ENCODE measurements around the gene RAC2. TPM values are rescaled to one million over a fixed set of nuclear protein-coding genes. Genes with fewer than 3 reads are reported as not detected.

Gene RAC2
- total RNA-seq, 1 donor from 2014 or later, result 51.9 TPM

GRCh38 chr22:37185646-37186227 lies 58.3 kb downstream of the RAC2 start:
- TF ChIP-seq CTCF (conservative IDR thresholded peaks at IDR 0.05; ENCODE audit: low read depth, low read length), result no peak
- H3K4me3 ChIP-seq (ENCODE audit: low read depth, low read length), result no peak overlapping the region
- no peak for DNase-seq (ENCODE audit: low read depth)

DNA sequence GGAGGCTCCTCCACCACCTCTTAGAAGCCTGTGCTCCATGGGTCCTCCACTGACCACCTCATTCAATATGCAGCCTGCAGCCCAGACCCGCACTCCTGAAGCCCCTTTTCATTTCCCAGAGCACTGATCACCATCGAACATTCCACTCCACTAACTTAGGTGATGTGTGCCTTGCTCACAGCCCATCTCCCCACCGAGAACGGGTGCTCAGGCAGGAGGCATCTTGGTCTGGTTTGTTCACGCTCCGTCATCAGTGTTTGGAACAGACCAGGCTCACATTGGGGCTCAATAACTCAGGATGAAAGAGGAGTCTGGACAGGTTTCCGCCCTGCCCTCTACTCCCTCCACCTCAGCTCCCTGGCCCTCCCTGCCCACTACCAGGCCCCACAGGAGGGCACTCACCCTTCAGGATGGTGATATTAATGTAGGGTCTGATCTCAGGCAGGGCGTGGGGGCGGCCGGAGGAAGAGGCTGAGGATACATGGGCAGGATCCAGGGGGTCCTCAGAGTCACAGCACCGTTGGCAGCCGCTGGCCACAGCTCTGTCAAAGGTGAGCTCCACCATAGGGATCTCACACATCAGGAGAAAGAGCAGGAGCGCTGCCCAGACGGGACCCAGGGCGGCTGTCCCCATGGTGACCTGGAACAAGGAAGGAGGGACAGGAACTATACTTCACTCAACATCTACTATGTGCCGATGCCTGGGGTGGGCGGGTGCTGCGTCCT lies 59.1 kb downstream of the RAC2 start:
- H3K4me3 ChIP-seq (ENCODE audit: low read depth, low read length), result no peak overlapping the region
- no peak for TF ChIP-seq CTCF (conservative IDR thresholded peaks at IDR 0.05; ENCODE audit: low read depth, low read length)
- DNase-seq (ENCODE audit: low read depth), result no peak

- no peak for DNase-seq (ENCODE audit: low read depth)
- TF ChIP-seq CTCF (conservative IDR thresholded peaks at IDR 0.05; ENCODE audit: low read depth, low read length), result no peak
- H3K4me3 ChIP-seq (ENCODE audit: low read depth, low read length), result no peak overlapping the region
Measured at GRCh38 chr22:37184380-37184755, 59.7 kb downstream of the RAC2 start.

DNA sequence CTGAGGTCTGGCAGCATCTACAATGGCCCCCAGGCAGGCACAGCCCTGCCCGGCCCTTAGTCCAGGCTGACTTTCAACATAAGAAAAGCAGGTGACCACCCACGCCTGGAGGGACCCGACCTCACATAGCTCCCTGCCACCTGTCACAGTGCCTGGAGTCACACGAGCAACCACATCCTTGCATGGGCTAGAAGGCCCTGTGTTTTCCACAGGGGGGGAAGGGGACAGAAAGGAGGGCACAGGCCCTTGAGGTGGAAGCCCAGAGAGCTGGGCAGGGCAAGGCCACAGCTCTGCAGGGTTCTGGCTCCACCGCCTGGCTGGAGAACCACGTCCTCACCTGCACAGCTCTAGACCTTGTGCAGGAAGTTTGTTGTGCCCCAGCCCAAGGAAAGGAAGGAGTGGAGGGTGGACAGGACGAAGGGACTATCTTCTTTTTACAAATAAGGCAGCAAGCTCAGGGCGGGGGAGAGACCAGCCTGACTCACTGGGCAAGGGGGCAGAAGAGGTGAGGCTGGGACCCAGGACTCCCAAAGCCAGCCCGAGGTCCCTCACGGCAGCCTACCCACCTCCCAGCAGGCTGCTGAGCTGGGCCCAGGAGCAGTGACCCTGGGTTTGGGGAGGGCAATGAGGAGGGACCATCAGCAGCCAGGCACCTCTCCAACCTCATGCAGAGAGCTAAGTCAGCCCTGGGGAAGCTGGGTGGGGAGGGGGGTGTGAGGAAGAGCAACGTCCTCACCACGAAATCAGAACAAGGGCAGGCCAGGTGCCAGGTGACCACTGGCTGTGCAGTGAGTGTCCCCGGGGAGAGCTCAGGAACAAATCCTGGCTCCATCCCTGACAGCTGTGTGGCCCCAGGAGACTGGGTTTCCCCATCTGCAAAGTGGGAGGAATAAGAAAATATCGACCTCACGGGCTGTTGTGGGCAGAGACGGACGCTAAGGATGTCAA lies 60.4 kb downstream of the RAC2 start:
- DNase-seq (ENCODE audit: low read depth), result no peak
- no peak for TF ChIP-seq CTCF (conservative IDR thresholded peaks at IDR 0.05; ENCODE audit: low read depth, low read length)

GRCh38 chr22:37182949-37183245 lies 61.2 kb downstream of the RAC2 start:
- H3K4me3 ChIP-seq (ENCODE audit: low read depth, low read length), result no peak overlapping the region
- no peak for DNase-seq (ENCODE audit: low read depth)
- no peak for TF ChIP-seq CTCF (conservative IDR thresholded peaks at IDR 0.05; ENCODE audit: low read depth, low read length)

More for the DNA sequence above, 60.4 kb downstream of the RAC2 start:
- H3K4me3 ChIP-seq (ENCODE audit: low read depth, low read length), result no peak overlapping the region

DNA sequence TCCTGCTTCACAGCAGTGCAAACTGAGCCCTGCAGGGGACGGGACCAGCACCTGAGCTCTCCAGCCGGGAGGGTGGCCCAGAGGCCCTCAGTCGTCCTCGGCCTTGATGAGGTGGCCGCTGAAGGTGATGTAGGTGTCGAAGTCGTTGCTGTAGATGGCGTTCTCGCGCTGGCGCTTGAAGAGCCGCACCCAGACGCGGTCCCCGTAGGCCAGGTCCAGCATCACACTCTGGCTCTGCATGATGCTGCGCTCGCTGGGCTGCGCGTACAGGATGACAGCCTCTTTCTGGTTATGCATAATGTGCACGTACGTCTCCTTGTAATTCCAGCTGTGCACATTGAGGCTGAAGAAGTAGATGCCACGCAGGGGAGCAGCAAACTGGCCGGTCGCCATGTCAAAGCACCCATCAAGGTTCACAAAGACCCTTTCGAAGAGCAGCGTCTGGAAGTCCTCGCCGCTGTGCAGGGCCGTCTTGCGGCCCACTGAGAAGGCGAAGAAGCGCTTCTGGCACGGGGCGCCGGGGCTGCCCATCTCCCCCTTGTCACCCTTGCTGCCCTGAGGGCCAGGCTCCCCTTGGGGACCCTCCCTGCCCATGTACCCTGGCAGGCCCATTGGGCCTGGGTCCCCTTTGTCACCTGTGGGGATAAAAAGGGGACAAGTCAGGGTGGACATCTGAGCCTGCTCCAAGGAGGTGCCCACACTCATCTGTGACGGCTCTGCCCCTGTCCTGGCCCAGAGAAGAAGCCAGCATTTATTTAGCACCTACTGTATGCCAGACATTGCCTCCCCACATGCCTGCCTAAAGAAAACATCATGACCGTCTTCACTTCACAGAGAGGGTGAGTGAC lies 61.7 kb downstream of the RAC2 start:
- no peak for TF ChIP-seq CTCF (conservative IDR thresholded peaks at IDR 0.05; ENCODE audit: low read depth, low read length)
- no peak overlapping the region for H3K4me3 ChIP-seq (ENCODE audit: low read depth, low read length)
- DNase-seq (ENCODE audit: low read depth), result no peak
